ENCODE results near the gene SMIM12.

DNA sequence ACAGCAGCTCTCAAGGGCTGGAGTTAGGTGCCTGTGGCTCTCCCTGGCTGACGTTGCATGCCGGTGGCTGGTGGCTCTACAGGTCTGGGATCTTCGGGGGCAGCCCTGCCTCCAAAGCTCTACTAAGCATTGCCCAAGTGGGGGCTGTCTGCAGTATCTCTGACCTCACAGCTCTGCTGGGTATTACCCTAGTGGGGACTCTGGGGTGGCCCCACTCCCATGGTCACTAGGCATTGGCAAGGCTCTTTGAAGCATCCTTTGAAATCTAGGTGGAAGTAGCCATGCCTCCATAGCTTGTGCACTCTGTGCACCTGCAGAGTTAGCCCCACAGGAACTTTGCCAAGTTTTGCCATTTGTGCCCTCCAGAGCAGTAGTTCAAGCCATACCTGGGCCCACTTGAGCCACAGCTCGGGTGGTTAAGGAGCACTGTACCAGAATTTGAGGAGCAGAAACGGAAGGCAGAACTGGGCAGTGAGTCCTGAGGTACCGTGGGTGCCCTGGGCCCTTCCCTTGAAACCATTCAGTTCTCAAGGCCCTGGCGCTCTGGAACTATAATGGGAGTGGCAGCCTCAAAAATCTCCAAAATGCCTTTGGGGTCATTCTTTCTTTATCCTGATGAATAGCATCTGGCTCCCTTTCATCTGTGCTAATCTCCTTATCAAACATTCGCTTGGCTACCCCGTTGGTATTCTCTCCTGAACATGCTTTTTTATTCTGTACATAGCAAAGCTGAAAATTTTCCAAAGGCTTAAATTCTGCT, 51.3 kb downstream of the SMIM12 start:
- TF ChIP-seq POLR2A (IDR thresholded peaks at IDR 0.05; ENCODE audit: low read depth, low read length) (no peak), POLR2AphosphoS5 (IDR thresholded peaks at IDR 0.05; ENCODE audit: low read depth, low read length) (no peak), PAX5 (IDR thresholded peaks at IDR 0.05; ENCODE audit: insufficient read depth, low read length, severe bottlenecking) (no peak), TAF1 (IDR thresholded peaks at IDR 0.05; ENCODE audit: low read depth, low read length) (no peak), POU2F2 (IDR thresholded peaks at IDR 0.05; ENCODE audit: low read depth, low read length) (no peak)

All from GM12891 (cell line).